Measurements from ENCODE around the gene PYCARD. TPM values are rescaled to one million over a fixed set of nuclear protein-coding genes. Genes with fewer than 3 reads are reported as not detected.

Gene PYCARD
- total RNA-seq, 1 experiment from 2014 or later: 99.4 TPM

- ChIA-PET POLR2A (no interaction called here), CTCF (no interaction called here)
- ATAC-seq: no peak
- no TSS peak for BruUV-seq (replicated peaks)
- in situ Hi-C loops (cut with HindIII; ENCODE audit: low pct_unique_long_range_greater_than_20kb, low sequenced_read_pairs) (no loop called here), intact Hi-C loops (cut with micrococcal nuclease; ENCODE audit: unreplicated experiment) (no loop called here)
- TF ChIP-seq POLR2AphosphoS5 (IDR thresholded peaks at IDR 0.05; ENCODE audit: low read depth, low read length): no peak
- TF ChIP-seq REST (IDR thresholded peaks at IDR 0.05; ENCODE audit: insufficient read depth in 1 of 2, low read depth in 2 of 2, low read length in 1 of 2): no peak
- TF ChIP-seq SIN3A (IDR thresholded peaks at IDR 0.05; ENCODE audit: borderline replicate concordance, insufficient read depth, low read depth, low read length): no peak
- TF ChIP-seq CTCF (IDR thresholded peaks at IDR 0.05): no peak
- no peak for TF ChIP-seq TCF7L2 (IDR thresholded peaks at IDR 0.05; ENCODE audit: low read depth, low read length)
- H3K36me3 ChIP-seq (ENCODE audit: control insufficient read depth, insufficient read depth, low read length): no peaks in the 10 kb centered on the region
- H3K4me1 ChIP-seq (ENCODE audit: control insufficient read depth, insufficient read depth, low read length): no peaks in the 10 kb centered on the region
- H3K27me3 ChIP-seq (ENCODE audit: control insufficient read depth, insufficient read depth, low read length): no peaks in the 10 kb centered on the region
- no peaks in the 10 kb centered on the region for H3K9me3 ChIP-seq (ENCODE audit: control insufficient read depth, insufficient read depth, low read depth, low read length)
- no peak overlapping the region for H3K27ac ChIP-seq (ENCODE audit: low read length)
- no peak overlapping the region for H3K4me3 ChIP-seq (ENCODE audit: low read depth in 2 of 2, low read length in 2 of 2)
- no peak for DNase-seq (ENCODE audit: low read depth, low spot score)
These were observed 48.3 kb upstream of the PYCARD start for GRCh38 chr16:31250782-31251384.

GRCh38 chr16:31248344-31248743, 45.8 kb upstream of the PYCARD start:
- POLR2A ChIA-PET: interaction anchor here (0.5 kb wide), 1 partner anchor 206 kb away, joined by 3 read pairs; no protein-coding TSS in a partner anchor

More at GRCh38 chr16:31248344-31248743, 45.8 kb upstream of the PYCARD start:
- BruUV-seq (replicated peaks): no TSS peak
- Histone ChIP-seq H3K4me3 (ENCODE audit: low read depth in 2 of 2, low read length in 2 of 2) (no peak overlapping the region), H3K27ac (ENCODE audit: low read length) (no peak overlapping the region), H3K36me3 (ENCODE audit: control insufficient read depth, insufficient read depth, low read length) (no peaks in the 10 kb centered on the region), H3K4me1 (ENCODE audit: control insufficient read depth, insufficient read depth, low read length) (no peaks in the 10 kb centered on the region), H3K9me3 (ENCODE audit: control insufficient read depth, insufficient read depth, low read depth, low read length) (no peaks in the 10 kb centered on the region), H3K27me3 (ENCODE audit: control insufficient read depth, insufficient read depth, low read length) (no peaks in the 10 kb centered on the region; the same call in 1 of the 2 replicates)
- CTCF ChIA-PET: no interaction called here
- DNase-seq (ENCODE audit: low read depth, low spot score) (no peak), ATAC-seq (no peak)
- intact Hi-C loops (cut with micrococcal nuclease; ENCODE audit: unreplicated experiment) (no loop called here), in situ Hi-C loops (cut with HindIII; ENCODE audit: low pct_unique_long_range_greater_than_20kb, low sequenced_read_pairs) (no loop called here)
- TF ChIP-seq REST (IDR thresholded peaks at IDR 0.05; ENCODE audit: insufficient read depth in 1 of 2, low read depth in 2 of 2, low read length in 1 of 2) (no peak), SIN3A (IDR thresholded peaks at IDR 0.05; ENCODE audit: borderline replicate concordance, insufficient read depth, low read depth, low read length) (no peak), POLR2AphosphoS5 (IDR thresholded peaks at IDR 0.05; ENCODE audit: low read depth, low read length) (no peak), TCF7L2 (IDR thresholded peaks at IDR 0.05; ENCODE audit: low read depth, low read length) (no peak), CTCF (IDR thresholded peaks at IDR 0.05) (no peak)

Data from Panc1 (cell line).